Osteocyte (in vitro differentiated cells): Measurements from ENCODE around the gene NUP133. TPM values are rescaled to one million over a fixed set of nuclear protein-coding genes. Genes with fewer than 3 reads are reported as not detected.
"Not testable (repeated sequence)": the region's sequence is repeated elsewhere in the genome, so short reads cannot be mapped to it uniquely, and the experiment has no call there.

Source experiments
- DNase-seq: peaks from one replicate; pipeline ENCODE4 v3.0.0; 2021; ENCODE audit warnings: mixed read lengths; ENCODE audit not compliant: unreplicated experiment; ENCODE audit errors: extremely low spot score
- H3K27ac Mint-ChIP-seq: one replicate; pipeline ENCODE4 v1.8.0; 2021; ENCODE audit warnings: mild to moderate bottlenecking, mixed read lengths; ENCODE audit not compliant: unreplicated experiment
- H3K27me3 Mint-ChIP-seq: one replicate; pipeline ENCODE4 v1.8.0; 2021; ENCODE audit warnings: mixed read lengths; ENCODE audit not compliant: unreplicated experiment
- H3K36me3 Mint-ChIP-seq: one replicate; pipeline ENCODE4 v1.8.0; 2021; ENCODE audit warnings: mixed read lengths; ENCODE audit not compliant: unreplicated experiment
- H3K4me1 Mint-ChIP-seq: one replicate; pipeline ENCODE4 v1.8.0; 2021; ENCODE audit warnings: mixed read lengths; ENCODE audit not compliant: unreplicated experiment
- H3K4me3 Mint-ChIP-seq: one replicate; pipeline ENCODE4 v1.8.0; 2021; ENCODE audit warnings: mild to moderate bottlenecking, moderate library complexity, mixed read lengths; ENCODE audit not compliant: unreplicated experiment
- H3K9me3 Mint-ChIP-seq: one replicate; pipeline ENCODE4 v1.8.0; 2021; ENCODE audit warnings: mixed read lengths; ENCODE audit not compliant: unreplicated experiment
- CTCF ChIP-seq: fragments of 200-600 bp; sonication (generic); IDR thresholded peaks from 2 replicates; pipeline ENCODE4 v1.5.0; 2021; ENCODE audit warnings: antibody characterized with exemption, mild to moderate bottlenecking, moderate library complexity
- total RNA-seq: library from RNA; stranded (reverse); gene quantifications from 2 replicates; pipeline ENCODE4 v1.2.1, GENCODE V29; 2021

Gene NUP133
- total RNA-seq, 1 donor from 2014 or later, result 40.4 TPM

GRCh38 chr1:229420765-229421164, 87.4 kb downstream of the NUP133 start:
- H3K9me3 Mint-ChIP-seq, result peaks cover 4% of the 10 kb centered on the region
- no peaks in the 10 kb centered on the region for H3K36me3 Mint-ChIP-seq
- peaks cover 14% of the 10 kb centered on the region for H3K27me3 Mint-ChIP-seq
- H3K27ac Mint-ChIP-seq, result no peak overlapping the region
- no peak for DNase-seq
- H3K4me1 Mint-ChIP-seq, result no peaks in the 10 kb centered on the region
- H3K4me3 Mint-ChIP-seq, result no peak overlapping the region
- TF ChIP-seq CTCF, result no peak

GRCh38 chr1:229420224-229420623, 87.9 kb downstream of the NUP133 start:
- no peak for TF ChIP-seq CTCF

GRCh38 chr1:229418586-229418985, 89.6 kb downstream of the NUP133 start:
- not testable (repeated sequence) for H3K9me3 Mint-ChIP-seq, H3K36me3 Mint-ChIP-seq, H3K27ac Mint-ChIP-seq, H3K27me3 Mint-ChIP-seq, H3K4me1 Mint-ChIP-seq, H3K4me3 Mint-ChIP-seq, DNase-seq

More at GRCh38 chr1:229420224-229420623, 87.9 kb downstream of the NUP133 start:
- no peak for DNase-seq
- peaks cover 10% of the 10 kb centered on the region for H3K27me3 Mint-ChIP-seq
- H3K36me3 Mint-ChIP-seq, result no peaks in the 10 kb centered on the region
- no peaks in the 10 kb centered on the region for H3K4me1 Mint-ChIP-seq
- H3K4me3 Mint-ChIP-seq, result no peak overlapping the region
- no peak overlapping the region for H3K27ac Mint-ChIP-seq
- peaks cover 4% of the 10 kb centered on the region for H3K9me3 Mint-ChIP-seq

GRCh38 chr1:229412810-229413209, 95.3 kb downstream of the NUP133 start:
- not testable (repeated sequence) for H3K27ac Mint-ChIP-seq, H3K27me3 Mint-ChIP-seq, DNase-seq, H3K4me3 Mint-ChIP-seq, H3K36me3 Mint-ChIP-seq, H3K9me3 Mint-ChIP-seq
- H3K4me1 Mint-ChIP-seq, result peaks cover 28% of the 10 kb centered on the region

GRCh38 chr1:229412056-229412455, 96.1 kb downstream of the NUP133 start:
- Mint-ChIP-seq H3K4me1 (peaks cover 35% of the 10 kb centered on the region), H3K9me3 (no peaks in the 10 kb centered on the region), H3K27me3 (peaks cover 9% of the 10 kb centered on the region), H3K27ac (no peak overlapping the region), H3K4me3 (no peak overlapping the region), H3K36me3 (no peaks in the 10 kb centered on the region)
- DNase-seq, result no peak
- TF ChIP-seq CTCF, result no peak

GRCh38 chr1:229411434-229412055, 96.6 kb downstream of the NUP133 start:
- peaks cover 37% of the 10 kb centered on the region for H3K4me1 Mint-ChIP-seq
- H3K9me3 Mint-ChIP-seq, result no peaks in the 10 kb centered on the region
- no peak for TF ChIP-seq CTCF
- no peak for DNase-seq
- H3K27me3 Mint-ChIP-seq, result peaks cover 13% of the 10 kb centered on the region
- H3K4me3 Mint-ChIP-seq, result no peak overlapping the region
- no peak overlapping the region for H3K27ac Mint-ChIP-seq
- H3K36me3 Mint-ChIP-seq, result no peaks in the 10 kb centered on the region
